ENCODE data around the gene PREP.
"Not testable (repeated sequence)": the region's sequence is repeated elsewhere in the genome, so short reads cannot be mapped to it uniquely, and the experiment has no call there.

The PREP gene

GRCh38 chr6:105231771-105232170 is 171.1 kb downstream of the PREP start:
- intact Hi-C loops (cut with micrococcal nuclease); H3K4me1 Mint-ChIP-seq (ENCODE audit: low read depth); H3K27ac Mint-ChIP-seq; H3K4me3 Mint-ChIP-seq; H3K36me3 Mint-ChIP-seq (ENCODE audit: low read depth); H3K27me3 Mint-ChIP-seq: not testable (repeated sequence)
- H3K9me3 Mint-ChIP-seq, result peaks cover 15% of the 10 kb centered on the region

All from dendritic cell treated with granulocyte-macrophage colony-stimulating factor and Interleukin-4, amounts not matched to agents 40 ng/mL and 50 ng/mL, for 4 days (primary cell).